Pancreas (tissue), 10 donors: Measurements from ENCODE around the gene ITGA8. TPM values are rescaled to one million over a fixed set of nuclear protein-coding genes. Genes with fewer than 3 reads are reported as not detected.

Source experiments
- ATAC-seq, 4 donors: fragments of 200-7000 bp; cut with Tn5 transposase; one replicate each; pipeline versions ENCODE4 v1.8.0 to v1.9.1; 2020; ENCODE audit warnings: mild to moderate bottlenecking in 4 of 4, moderate library complexity in 4 of 4
- DNase-seq, 6 donors: peaks; one replicate each; pipeline ENCODE4 v3.0.0-alpha.2; 2020
- FAIRE-seq: peaks from 2 replicates; lab custom pipeline; 2012; peaks lifted over from hg19 to GRCh38; lab: Jason Lieb, UNC
- H3K27ac ChIP-seq, 4 donors: fragments of 200-600 bp; sonication (generic); 1 replicate in 3 of 4; 2 replicates in 1 of 4; pipeline versions ENCODE4 v1.5.0 to v1.8.0; 2020
- H3K27me3 ChIP-seq, 4 donors: fragments of 200-600 bp; one replicate each; pipeline ENCODE4 v1.8.0; 2021
- H3K36me3 ChIP-seq, 3 donors: fragments of 200-600 bp; sonication (generic) in 1 of 3; one replicate each; pipeline versions ENCODE4 v1.5.0 to v1.8.0; 2020 to 2021
- H3K4me1 ChIP-seq, 3 donors: fragments of 200-600 bp; one replicate each; pipeline ENCODE4 v1.8.0; 2021
- H3K4me3 ChIP-seq, 4 donors: fragments of 200-600 bp; sonication (generic) in 2 of 4; one replicate each; pipeline versions ENCODE4 v1.5.0 to v1.8.0; 2020 to 2021
- H3K9me3 ChIP-seq, 4 donors: fragments of 200-600 bp; one replicate each; pipeline ENCODE4 v1.8.0; 2021
- CTCF ChIP-seq, 4 donors: fragments of 200-600 bp; sonication (generic) in 3 of 4; IDR thresholded peaks; one replicate each; pipeline versions ENCODE4 v1.5.0 to v1.8.0; 2021; ENCODE audit warnings: antibody characterized with exemption in 4 of 4
- whole genome bisulfite sequencing, 2 donors: extraction: QIAGEN DNeasy Blood & Tissue Kit; methylation state at CpG; one replicate each; pipeline ENCODE4 v1.1.7; 2013; 5-methylcytosine and 5-hydroxymethylcytosine counted together
- intact Hi-C, 3 donors: fragments of 100-400 bp; cut with DNase I; formaldehyde crosslinking; loops; one replicate each; pipeline versions ENCODE4 v1.11.1 to v1.14.2; 2022
- polyA plus RNA-seq, 2 donors: library from polyadenylated mRNA; stranded (reverse); fragments of 200-250 nt; gene quantifications; one replicate each; pipeline ENCODE4 v1.2.3, GENCODE V29; 2013
- total RNA-seq, 6 donors: library from RNA; stranded (reverse); fragmentation: NEBNext Ultra II Directional in 4 of 6; extraction: Animal tissue kit (Norgen Biotek cat#: 25700) in 4 of 6; gene quantifications; one replicate each; pipeline versions ENCODE4 v1.2.1 to v1.2.4, GENCODE V29; 2021 to 2023
- donor health status: healthy with polysubstance abuse.
- donor health status: DM: no; HTN: no; CAD: no; lungs with moderate emphysema.
- donor health status: DM: no; HTN: no; CAD: no.
- donor health status: control.
- donor health status: control.
- donor health status: Bipolar disorder and iron deficiency.
- donor health status: DM: yes; HTN: yes; CAD: no.
- donor health status: DM: no; HTN: no; CAD: no.
- donor health status: DM: no; HTN: no; CAD: no.
- donor health status: DM: yes; HTN: yes; CAD: no.

Gene ITGA8
- total and polyA plus RNA-seq, 8 donors: 0.12 to 1.1 (median 0.52) TPM

- no peaks in the 10 kb centered on the region for H3K9me3 ChIP-seq
- intact Hi-C loops: no loop called here
- WGBS, 2 donors: 34 to 39% methylated on average over 5 of the region's 5 CpGs
- H3K27ac ChIP-seq: no peak overlapping the region
- ATAC-seq (no peak), DNase-seq (no peak), FAIRE-seq (no peak)
- no peak overlapping the region for H3K4me3 ChIP-seq
- TF ChIP-seq CTCF (IDR thresholded peaks at IDR 0.05): no peak
- no peaks in the 10 kb centered on the region for H3K27me3 ChIP-seq
- no peaks in the 10 kb centered on the region for H3K4me1 ChIP-seq
- no peaks in the 10 kb centered on the region for H3K36me3 ChIP-seq
These were observed 22.4 kb upstream of the ITGA8 start for GRCh38 chr10:15742102-15742501.

- TF ChIP-seq CTCF (IDR thresholded peaks at IDR 0.05): no peak
- no peak for ATAC-seq
- no peak overlapping the region for H3K4me3 ChIP-seq
- H3K27ac ChIP-seq: no peak overlapping the region
- H3K9me3 ChIP-seq: no peaks in the 10 kb centered on the region
- intact Hi-C loops: no loop called here
- no peaks in the 10 kb centered on the region for H3K36me3 ChIP-seq
- H3K4me1 ChIP-seq: no peaks in the 10 kb centered on the region
- FAIRE-seq: no peak
- DNase-seq: no peak
- WGBS, 2 donors: 72 to 78% methylated on average over 5 of the region's 5 CpGs
- H3K27me3 ChIP-seq: no peaks in the 10 kb centered on the region
These were observed 21.9 kb upstream of the ITGA8 start for GRCh38 chr10:15741581-15741980.

- H3K27ac ChIP-seq: no peak overlapping the region
- TF ChIP-seq CTCF (IDR thresholded peaks at IDR 0.05): no peak
- intact Hi-C loops: no loop called here
- no peaks in the 10 kb centered on the region for H3K9me3 ChIP-seq
- ATAC-seq: no peak
- no peak overlapping the region for H3K4me3 ChIP-seq
- no peaks in the 10 kb centered on the region for H3K36me3 ChIP-seq
- WGBS, 2 donors: 66 to 82% methylated on average over 6 of the region's 6 CpGs
- no peaks in the 10 kb centered on the region for H3K27me3 ChIP-seq
- H3K4me1 ChIP-seq: no peaks in the 10 kb centered on the region
- no peak for DNase-seq
- FAIRE-seq: no peak
These were observed 20.5 kb upstream of the ITGA8 start for GRCh38 chr10:15740261-15740660.

GRCh38 chr10:15739254-15739970 is 19.7 kb upstream of the ITGA8 start:
- WGBS, 2 donors: 53 to 58% methylated on average over 9 of the region's 9 CpGs
- H3K27ac ChIP-seq: no peak overlapping the region

More at GRCh38 chr10:15739254-15739970, 19.7 kb upstream of the ITGA8 start:
- TF ChIP-seq CTCF (IDR thresholded peaks at IDR 0.05): no peak
- FAIRE-seq: no peak
- ATAC-seq: no peak
- no peak overlapping the region for H3K4me3 ChIP-seq
- intact Hi-C loops: no loop called here
- H3K36me3 ChIP-seq: no peaks in the 10 kb centered on the region
- no peak for DNase-seq
- no peaks in the 10 kb centered on the region for H3K4me1 ChIP-seq
- no peaks in the 10 kb centered on the region for H3K9me3 ChIP-seq
- H3K27me3 ChIP-seq: no peaks in the 10 kb centered on the region
